K562 (cell line): Measurements from ENCODE around the gene SLC35D3. TPM values are rescaled to one million over a fixed set of nuclear protein-coding genes. Genes with fewer than 3 reads are reported as not detected.
A peak's percentile ranks its signal among the peaks of the same experiment; 100 is the strongest.

Experiments
- ATAC-seq: fragments of 200-7000 bp; cut with Tn5 transposase; 3 replicates; pipeline ENCODE4 v1.9.1; 2020; ENCODE audit warnings: moderate library complexity
- BruUV-seq: library from RNA; stranded (reverse); fragments of 400-500 nt; replicated peaks from 2 replicates; lab custom pipeline; 2021; lab: Mats Ljungman, UMichigan
- CTCF ChIA-PET: fragments of 300-600 bp; formaldehyde crosslinking; extraction: SDS; loops from one replicate; lab custom pipeline; 2021; ENCODE audit warnings: low intra/inter-chr PET ratio; lab: Yijun Ruan, JAX
- POLR2A ChIA-PET: fragments of 300-600, 350-650 bp; sonication (Branson Sonifier 250); formaldehyde crosslinking; extraction: SDS; loops from one replicate; lab custom pipeline; 2021; ENCODE audit warnings: antibody characterized with exemption, inconsistent platforms; lab: Yijun Ruan, JAX
- DNase-seq, 4 experiments: peaks; one replicate each; pipeline versions ENCODE4 v3.0.0 to v3.0.0-alpha.2; 2011 to 2018; ENCODE audit warnings: low spot score in 3 of 4, mixed read lengths in 3 of 4; ENCODE audit errors: extremely low read depth in 1 of 4
- FAIRE-seq: peaks from 2 replicates; lab custom pipeline; 2011; peaks lifted over from hg19 to GRCh38; lab: Jason Lieb, UNC
- H2AFZ ChIP-seq: 2 replicates; pipeline ENCODE4 v1.6.0; 2011; ENCODE audit warnings: low read depth, low read length, control low read depth, inconsistent platforms
- H3K27ac ChIP-seq: fragments of 200-600 bp; 3 replicates; pipeline ENCODE4 v1.8.0; 2011; ENCODE audit warnings: low read depth, mild to moderate bottlenecking, control low read depth, inconsistent platforms, low read length, moderate library complexity, mixed read lengths; ENCODE audit errors: extremely low read depth
- H3K27me3 ChIP-seq, 2 experiments: fragments of 300-600 bp in 1 of 2; 2 replicates in 1 of 2; 3 replicates in 1 of 2; pipeline versions ENCODE4 v1.6.0 to v1.8.0; 2011; ENCODE audit warnings: inconsistent platforms in 2 of 2, low read length in 2 of 2, mild to moderate bottlenecking in 1 of 2, mixed read lengths in 1 of 2, moderate library complexity in 1 of 2; ENCODE audit not compliant: control insufficient read depth in 2 of 2, insufficient read depth in 2 of 2
- H3K36me3 ChIP-seq: fragments of 300-600 bp; 3 replicates; pipeline ENCODE4 v1.8.0; 2011; ENCODE audit warnings: mild to moderate bottlenecking, low read length, inconsistent platforms; ENCODE audit not compliant: control insufficient read depth, insufficient read depth
- H3K4me1 ChIP-seq, 2 experiments: fragments of 200-600 bp in 1 of 2; replicated peaks in 1 of 2; 2 replicates in 1 of 2; 3 replicates in 1 of 2; pipeline versions ENCODE4 v1.5.1 to v1.8.0; 2011; ENCODE audit warnings: inconsistent platforms in 2 of 2, low read length in 2 of 2, mild to moderate bottlenecking in 1 of 2, mixed read lengths in 1 of 2, moderate library complexity in 1 of 2; ENCODE audit not compliant: control insufficient read depth in 2 of 2, insufficient read depth in 2 of 2
- H3K4me2 ChIP-seq: 2 replicates; pipeline ENCODE4 v1.6.1; 2011; ENCODE audit warnings: low read length, control low read depth, inconsistent platforms, mixed read lengths; ENCODE audit not compliant: insufficient read depth
- H3K4me3 ChIP-seq: fragments of 200-600 bp; sonication (generic), shearing (Covaris generic); 2 replicates; pipeline ENCODE4 v1.5.1; 2016; ENCODE audit warnings: control low read depth, inconsistent platforms
- H3K79me2 ChIP-seq: fragments of 200-600 bp; 3 replicates; pipeline ENCODE4 v1.8.0; 2011; ENCODE audit warnings: low read length, inconsistent platforms; ENCODE audit not compliant: control insufficient read depth, insufficient read depth
- H3K9ac ChIP-seq, 2 experiments: 2 replicates each; pipeline versions ENCODE4 v1.6.0 to v1.6.1; 2011; ENCODE audit warnings: low read depth in 2 of 2, low read length in 2 of 2, control low read depth in 1 of 2, inconsistent platforms in 1 of 2, mild to moderate bottlenecking in 1 of 2, mixed read lengths in 1 of 2; ENCODE audit not compliant: insufficient read depth in 1 of 2
- H3K9me1 ChIP-seq: one replicate; pipeline ENCODE4 v1.6.0; 2011; ENCODE audit warnings: inconsistent platforms, mild to moderate bottlenecking, low read length, moderate library complexity; ENCODE audit not compliant: control insufficient read depth, insufficient read depth
- H3K9me3 ChIP-seq: replicated peaks from 2 replicates; pipeline ENCODE4 v1.5.1; 2011; ENCODE audit warnings: low read depth, low read length, inconsistent platforms; ENCODE audit not compliant: control insufficient read depth, insufficient read depth
- H4K20me1 ChIP-seq: replicated peaks from 2 replicates; pipeline ENCODE4 v1.6.1; 2011; ENCODE audit warnings: low read length, inconsistent platforms, mixed read lengths; ENCODE audit not compliant: control insufficient read depth, insufficient read depth
- CBFA2T3 ChIP-seq: fragments of 450-650 bp; IDR thresholded peaks from 2 replicates; pipeline ENCODE4 v1.6.1; 2017
- CBX8 ChIP-seq: fragments of 200-600 bp; sonication (generic); IDR thresholded peaks from 2 replicates; pipeline ENCODE4 v1.6.1; 2012; ENCODE audit warnings: borderline replicate concordance, mixed run types, low read depth, mild to moderate bottlenecking, moderate library complexity, mixed read lengths, low read length, control low read depth, inconsistent platforms; ENCODE audit not compliant: poor library complexity, severe bottlenecking; ENCODE audit errors: extremely low read depth
- CCAR2 ChIP-seq: fragments of 200-400 bp; formaldehyde crosslinking; IDR thresholded peaks from 2 replicates; pipeline ENCODE4 v1.6.1; 2017; ENCODE audit warnings: mild to moderate bottlenecking, low read depth, low read length
- HINFP ChIP-seq: fragments of 450-650 bp; conservative IDR thresholded peaks from 2 replicates; pipeline ENCODE4 v1.6.1; 2016; ENCODE audit warnings: missing genetic modification characterization, low read depth, mild to moderate bottlenecking, control low read depth, missing compliant biosample characterization
- HIVEP1 ChIP-seq: fragments of 250-450 bp; sonication (Bioruptor Pico); IDR thresholded peaks from 2 replicates; pipeline ENCODE4 v1.4.0; 2020; ENCODE audit warnings: mild to moderate bottlenecking
- REST ChIP-seq, 2 experiments: fragments of 450-650 bp; formaldehyde crosslinking in 1 of 2; IDR thresholded peaks; 2 replicates each; pipeline versions ENCODE4 v1.4.0 to v1.6.1; 2014 to 2020; ENCODE audit warnings: mild to moderate bottlenecking in 2 of 2, borderline replicate concordance in 1 of 2, low read depth in 1 of 2
- ZFP36 ChIP-seq: fragments of 150-350 bp; IDR thresholded peaks from 2 replicates; pipeline ENCODE4 v1.6.1; 2018; ENCODE audit warnings: low read length, low read depth; ENCODE audit not compliant: partially characterized antibody
- WGBS: fragments of 100-300 bp; shearing (Covaris generic); methylation state at CpG from one replicate; pipeline ENCODE4 v1.1.6; 2016; ENCODE audit warnings: low coverage, mixed read lengths; ENCODE audit not compliant: insufficient coverage; ENCODE audit errors: missing lambda C conversion rate; 5-methylcytosine and 5-hydroxymethylcytosine counted together
- in situ Hi-C: fragments of 300-500 bp; cut with MboI; formaldehyde crosslinking; loops from 4 replicates; pipeline ENCODE4 v1.15.0; 2018; ENCODE audit warnings: inconsistent platforms, mixed read lengths
- intact Hi-C: fragments of 100-400 bp; cut with micrococcal nuclease; formaldehyde crosslinking; loops from 2 replicates; pipeline ENCODE4 v1.14.2; 2022
- polyA plus RNA-seq, 8 experiments: library from polyadenylated mRNA; depleted of rRNA in 4 of 8; stranded (reverse) in 5 of 8; unstranded in 3 of 8; fragments of >200 nt; fragmentation: Nextera tagmentation in 2 of 8; fragmentation: Illumina TruSeq in 1 of 8; extraction: Ambion mirVana in 2 of 8; extraction: Trizol in 1 of 8; gene quantifications; 2 replicates each; pipeline versions ENCODE4 v1.2.1 to v1.2.3, GENCODE V29; 2011 to 2014; ENCODE audit warnings: inconsistent platforms in 1 of 8, missing spikeins in 1 of 8
- total RNA-seq, 7 experiments: library from RNA; depleted of rRNA in 6 of 7; stranded (reverse); fragments of >200 nt in 6 of 7; fragmentation: Illumina TruSeq in 2 of 7; extraction: Trizol in 2 of 7; gene quantifications; 2 replicates each; pipeline versions ENCODE4 v1.2.1 to v1.2.3, GENCODE V29; 2011 to 2021; ENCODE audit warnings: low replicate concordance in 1 of 7

Gene SLC35D3
- total and polyA plus RNA-seq, 9 of the 15 experiments (the other 6 are each of a cell fraction or from before 2014, with no cell fraction given) = not detected

GRCh38 chr6:136886091-136886490, 36.0 kb upstream of the SLC35D3 start:
- H3K4me1 ChIP-seq = peaks cover 0 to 8% of the 10 kb centered on the region in 2 experiments; a peak in 2 of 5 replicates
- H3K27ac ChIP-seq = no peak overlapping the region
- H3K79me2 ChIP-seq = no peaks in the 10 kb centered on the region
- H2AFZ ChIP-seq = no peak overlapping the region
- no peak for FAIRE-seq
- intact Hi-C loops (no loop called here), in situ Hi-C loops (no loop called here)
- CTCF ChIA-PET = no interaction called here
- H4K20me1 ChIP-seq = no peaks in the 10 kb centered on the region
- no peak overlapping the region for H3K4me3 ChIP-seq
- ATAC-seq = peak; percentile 61
- no peaks in the 10 kb centered on the region for H3K9me3 ChIP-seq
- POLR2A ChIA-PET = interaction anchor here (1.0 to 1.1 kb wide), 3 partner anchors 10 to 22 kb away, joined by 3 read pairs; no protein-coding TSS in a partner anchor
- no TSS peak for BruUV-seq
- peak in 2 of 4 experiments; percentile 20 to 27 for DNase-seq
- no peaks in the 10 kb centered on the region for H3K36me3 ChIP-seq
- no peaks in the 10 kb centered on the region for H3K9me1 ChIP-seq
- no peaks in the 10 kb centered on the region for H3K27me3 ChIP-seq
- WGBS = 7% methylated on average over 3 of the region's 3 CpGs
- H3K9ac ChIP-seq = no peak overlapping the region
- no peak overlapping the region for H3K4me2 ChIP-seq
- TF ChIP-seq REST (IDR thresholded peaks at IDR 0.05; ENCODE audit: borderline replicate concordance) (no peak), REST (CRISPR knock-in tag; IDR thresholded peaks at IDR 0.05; ENCODE audit: low read depth) (no peak), HIVEP1 (CRISPR knock-in tag) (no peak), CCAR2 (no peak), CBFA2T3 (peak; percentile 59), ZFP36 (no peak), HINFP (tag) (no peak), CBX8 (no peak)
